ENCODE results near the gene GIT1.

The GIT1 gene

GRCh38 chr17:29579866-29580771, 9.3 kb downstream of the GIT1 start:
- DNase-seq = peak; percentile 69 to 80

- no peak for DNase-seq
Observed at GRCh38 chr17:29578626-29579485, 10.6 kb downstream of the GIT1 start.

- DNase-seq = no peak
Observed at GRCh38 chr17:29577385-29578211, 11.8 kb downstream of the GIT1 start.

- DNase-seq = no peak
Observed at GRCh38 chr17:29577001-29577370, 12.5 kb downstream of the GIT1 start.

- DNase-seq = no peak
Observed at GRCh38 chr17:29576214-29577000, 13.0 kb downstream of the GIT1 start.

GRCh38 chr17:29575511-29576213, 13.8 kb downstream of the GIT1 start:
- no peak for DNase-seq

- no peak for DNase-seq
Observed at GRCh38 chr17:29574732-29575510, 14.5 kb downstream of the GIT1 start.

GRCh38 chr17:29573871-29574731, 15.3 kb downstream of the GIT1 start:
- DNase-seq = no peak

GRCh38 chr17:29573558-29573869, 15.9 kb downstream of the GIT1 start:
- DNase-seq = no peak

- no peak for DNase-seq
Observed at GRCh38 chr17:29572691-29573557, 16.5 kb downstream of the GIT1 start.

GRCh38 chr17:29571883-29572681, 17.4 kb downstream of the GIT1 start:
- DNase-seq = no peak

GRCh38 chr17:29571486-29571882, 18.0 kb downstream of the GIT1 start:
- no peak for DNase-seq

- DNase-seq = no peak
Observed at GRCh38 chr17:29570521-29570920, 18.9 kb downstream of the GIT1 start.

GRCh38 chr17:29569245-29569950, 20.1 kb downstream of the GIT1 start:
- DNase-seq = no peak

GRCh38 chr17:29568331-29569244, 20.9 kb downstream of the GIT1 start, which contains the start of gene TP53I13:
TP53I13 (plus strand) TSS chr17:29568701; CDS start chr17:29568759, 58 bp downstream.
- peak; percentile 58 to 69 for DNase-seq

Data from NCI-H2081 (cell line).